NCI-H748 treated with DMSO at 0.1 percent for 48 hours (cell line): ENCODE results near the gene SF1.

Experiments
- DNase-seq: peaks from one replicate; lab custom pipeline; 2025; lab: John Stamatoyannopoulos, UW

SF1 gene

DNA sequence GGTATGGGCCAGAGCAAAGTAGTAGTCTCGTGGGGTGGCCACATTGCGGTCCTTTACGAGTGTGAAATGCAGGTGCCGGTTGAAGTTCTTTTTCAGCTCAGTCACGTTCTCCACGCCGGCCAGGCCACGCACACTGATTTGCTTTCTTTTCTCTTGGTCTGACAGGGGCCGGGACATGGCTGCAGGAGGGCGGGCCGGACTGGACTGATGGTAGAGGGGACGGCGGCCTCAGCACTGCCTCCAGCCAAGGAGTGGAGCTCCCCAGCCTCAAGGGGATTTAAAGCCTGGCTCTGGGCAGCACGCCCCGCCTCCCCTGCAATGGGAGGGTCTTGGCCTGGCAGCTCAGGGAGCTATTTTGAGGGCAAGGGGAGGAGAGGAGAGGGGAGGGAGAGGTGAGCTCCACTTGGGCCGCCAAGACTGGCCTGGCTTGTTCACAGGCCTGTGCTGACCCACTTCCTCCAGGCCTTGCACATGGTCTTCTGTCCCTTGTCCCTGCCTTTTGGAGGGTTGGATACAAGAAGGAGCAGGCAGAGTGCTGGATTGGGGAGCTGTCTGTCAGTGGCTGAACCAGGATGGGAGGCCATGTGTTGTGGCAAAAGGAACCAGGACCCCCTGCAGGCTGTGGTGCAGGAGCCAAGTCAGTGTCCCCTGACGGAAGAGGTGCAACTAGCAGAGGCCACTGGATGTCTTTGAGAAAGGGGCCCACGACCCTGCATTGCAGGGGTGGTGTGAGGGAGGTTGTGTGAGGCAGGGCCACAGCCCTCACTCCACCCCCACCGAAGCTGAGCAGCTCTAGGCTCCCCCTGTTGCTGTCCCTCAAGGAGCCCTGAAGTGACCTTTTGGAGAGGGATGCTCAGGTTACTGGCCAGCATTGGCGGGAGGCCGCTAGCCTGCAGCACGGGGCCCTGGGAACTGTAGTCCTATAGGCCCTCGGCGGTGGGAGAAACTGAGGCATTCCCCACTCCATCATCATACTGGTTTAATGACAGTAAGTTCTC is 18.3 kb downstream of the SF1 start, which contains the start of gene PYGM:
Gene PYGM (minus strand): TSS at position 253 of the 998 bp plus-strand sequence. CDS start 76 bp downstream, at position 177.
- no peak for DNase-seq

DNA sequence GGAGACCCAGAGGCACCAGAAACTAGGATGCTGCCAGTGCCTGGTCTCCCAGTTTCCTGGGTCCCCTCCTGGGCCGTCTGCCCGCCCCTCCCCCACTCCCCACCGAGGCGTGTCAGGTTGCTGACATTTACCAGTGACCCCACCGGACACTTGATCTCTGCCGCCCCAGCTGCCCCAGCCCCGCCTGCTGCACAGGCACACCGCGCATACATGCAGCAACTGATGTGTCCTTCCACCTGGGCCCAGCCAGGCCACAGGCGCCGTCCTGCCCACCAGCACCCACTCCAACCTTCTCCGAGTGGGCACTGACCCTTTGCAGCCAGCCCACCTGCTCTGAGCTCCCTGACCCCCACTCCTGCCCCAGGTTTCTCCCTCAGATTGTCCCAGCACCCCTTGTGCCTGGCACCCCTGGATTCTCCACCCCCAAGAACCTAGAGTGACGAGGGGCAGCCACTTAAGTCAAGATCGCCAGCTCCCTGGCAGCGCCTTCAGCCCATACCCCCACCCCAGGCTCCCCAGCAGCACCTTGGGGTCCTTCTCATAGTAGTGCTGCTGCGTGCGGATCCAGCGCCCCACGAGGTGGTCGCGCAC is 19.1 kb downstream of the SF1 start:
- no peak for DNase-seq

DNA sequence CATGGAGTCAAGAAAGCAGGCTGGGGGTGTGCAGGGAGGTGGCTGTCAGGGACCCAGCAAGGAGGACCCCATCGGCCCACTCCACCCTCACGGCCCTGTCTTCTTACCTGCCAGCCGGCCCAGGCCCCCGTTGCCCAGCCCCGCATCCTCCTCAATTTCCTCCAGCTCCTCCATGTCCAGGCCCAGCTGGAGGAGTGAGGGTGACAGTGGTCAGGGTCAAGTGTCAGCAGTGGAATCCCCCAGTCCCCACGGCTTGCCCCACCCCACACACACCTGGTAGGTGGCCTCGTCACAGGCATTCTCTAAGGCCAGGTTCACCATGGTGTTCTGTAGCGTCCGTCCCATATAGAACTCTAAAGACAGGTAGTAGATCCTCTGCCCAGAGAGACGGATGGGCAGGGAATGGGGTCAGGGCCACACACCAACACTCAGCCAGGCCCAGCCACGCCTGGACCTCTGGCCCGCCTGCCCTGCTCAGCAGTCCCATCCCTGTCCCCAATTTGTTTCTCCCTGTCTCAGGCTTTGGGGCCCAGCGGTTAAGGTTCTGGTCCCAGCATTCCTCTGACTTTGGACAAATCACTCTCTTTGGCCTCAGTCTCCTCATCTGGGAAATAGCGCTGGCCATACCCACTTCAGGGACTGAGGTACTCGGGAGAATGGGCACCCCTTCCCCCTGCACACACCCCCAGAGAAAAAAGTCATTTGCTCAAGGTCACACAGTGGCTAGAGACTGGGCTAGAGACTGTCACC is 19.8 kb downstream of the SF1 start:
- no peak for DNase-seq

DNA sequence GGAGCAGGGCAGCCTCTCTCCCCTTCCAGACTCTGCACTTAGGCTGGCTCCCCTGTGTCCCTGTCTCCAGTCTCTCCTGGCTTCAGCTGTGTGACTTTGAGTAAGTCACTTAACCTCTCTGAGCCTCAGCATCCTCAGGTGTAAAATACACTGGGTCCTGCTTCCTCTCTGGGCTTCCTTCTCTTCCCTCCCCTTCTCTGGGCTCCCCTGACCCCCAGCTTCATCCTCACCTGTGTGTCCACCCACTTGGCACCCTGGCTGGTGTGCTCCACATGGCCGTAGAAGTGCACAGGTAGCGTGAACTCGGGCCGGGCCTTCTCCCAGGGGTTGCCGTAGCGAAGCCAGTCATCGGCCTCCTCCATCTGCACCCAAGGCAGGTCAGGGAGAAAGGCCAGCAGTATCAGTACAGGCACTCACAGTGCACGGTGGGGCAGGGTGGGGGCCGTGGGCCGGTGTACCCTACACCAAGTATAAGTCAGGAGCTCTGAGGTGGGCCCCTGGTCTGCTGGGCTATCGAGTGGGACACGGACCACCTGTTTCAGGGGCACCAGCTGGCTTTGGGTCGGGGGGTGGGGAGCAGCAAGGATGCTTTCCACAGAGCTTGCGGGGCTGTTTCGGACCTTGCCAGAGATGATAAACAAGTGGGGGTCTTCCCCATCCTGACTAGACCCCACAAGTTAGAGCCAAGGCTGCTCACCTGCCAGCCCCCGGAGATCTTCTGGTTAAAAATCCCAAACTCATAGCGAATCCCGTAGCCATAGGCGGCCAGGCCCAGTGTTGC is 20.6 kb downstream of the SF1 start:
- DNase-seq = no peak

DNA sequence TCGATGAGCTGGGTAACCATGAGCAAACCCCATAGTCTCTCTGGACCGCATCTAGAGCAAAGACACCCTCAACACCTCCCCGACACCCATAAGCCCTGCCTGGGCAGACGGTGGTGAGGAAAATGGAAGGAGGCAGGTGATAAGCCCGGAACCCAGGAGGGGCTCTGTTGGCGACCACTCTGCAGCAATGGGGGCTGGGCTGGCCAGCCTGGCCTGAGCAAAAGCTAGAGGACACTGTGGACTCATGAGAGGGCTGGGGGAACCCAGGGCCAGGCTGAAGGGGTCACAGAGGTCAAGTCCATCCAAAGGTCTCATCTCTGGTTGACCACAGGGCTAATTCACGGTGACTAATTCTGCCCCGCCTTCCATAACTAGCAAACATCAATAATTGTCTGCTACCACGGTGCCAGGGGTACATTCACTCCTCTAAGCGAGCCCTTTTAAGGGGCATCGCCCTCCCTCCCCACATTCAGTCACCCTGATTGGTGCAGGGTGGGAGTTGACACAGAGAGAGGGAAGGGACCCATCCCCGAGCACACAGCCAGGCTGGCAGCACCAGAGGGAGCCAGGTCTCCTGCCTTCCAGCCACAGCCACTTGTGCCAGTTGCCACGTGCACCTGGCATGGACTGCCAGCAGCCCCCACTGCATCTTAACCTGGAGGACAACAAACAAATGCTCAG is 22.5 kb downstream of the SF1 start:
- no peak for DNase-seq

DNA sequence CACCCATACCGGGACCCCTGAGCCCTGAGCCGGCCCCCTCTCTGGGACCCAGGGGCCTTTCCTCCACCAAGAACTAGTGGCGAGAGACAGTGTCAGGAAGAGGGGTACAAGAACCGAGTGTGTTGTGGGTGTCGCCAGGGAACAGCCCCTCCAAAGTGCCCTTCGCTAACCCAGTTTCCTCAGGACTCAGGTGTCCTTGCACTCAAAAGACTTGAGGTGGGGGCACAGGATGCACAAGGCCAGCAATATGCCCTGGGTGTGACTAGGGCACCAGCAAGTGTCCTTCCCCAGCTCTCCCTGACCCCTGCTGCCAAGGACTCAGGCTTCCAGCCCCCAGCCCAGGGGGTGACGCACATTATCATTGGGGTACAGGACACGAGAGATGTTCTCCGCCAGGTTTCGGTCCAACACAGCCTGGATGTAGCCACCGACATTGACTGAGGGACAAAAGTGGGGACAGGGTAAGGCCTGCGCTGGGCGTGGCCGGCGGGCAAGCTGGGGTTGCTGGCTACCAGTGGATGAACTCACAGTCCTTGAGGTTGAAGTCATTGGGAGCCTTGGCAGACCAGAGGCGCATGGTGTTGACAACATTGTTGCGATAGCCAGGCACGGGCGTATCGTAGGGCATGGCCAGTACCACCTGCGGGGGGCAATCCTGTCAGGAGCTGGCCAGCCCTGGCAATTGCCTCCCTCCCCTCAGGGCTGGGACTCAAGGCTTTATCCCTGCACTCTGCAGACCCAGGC is 23.3 kb downstream of the SF1 start:
- no peak for DNase-seq

DNA sequence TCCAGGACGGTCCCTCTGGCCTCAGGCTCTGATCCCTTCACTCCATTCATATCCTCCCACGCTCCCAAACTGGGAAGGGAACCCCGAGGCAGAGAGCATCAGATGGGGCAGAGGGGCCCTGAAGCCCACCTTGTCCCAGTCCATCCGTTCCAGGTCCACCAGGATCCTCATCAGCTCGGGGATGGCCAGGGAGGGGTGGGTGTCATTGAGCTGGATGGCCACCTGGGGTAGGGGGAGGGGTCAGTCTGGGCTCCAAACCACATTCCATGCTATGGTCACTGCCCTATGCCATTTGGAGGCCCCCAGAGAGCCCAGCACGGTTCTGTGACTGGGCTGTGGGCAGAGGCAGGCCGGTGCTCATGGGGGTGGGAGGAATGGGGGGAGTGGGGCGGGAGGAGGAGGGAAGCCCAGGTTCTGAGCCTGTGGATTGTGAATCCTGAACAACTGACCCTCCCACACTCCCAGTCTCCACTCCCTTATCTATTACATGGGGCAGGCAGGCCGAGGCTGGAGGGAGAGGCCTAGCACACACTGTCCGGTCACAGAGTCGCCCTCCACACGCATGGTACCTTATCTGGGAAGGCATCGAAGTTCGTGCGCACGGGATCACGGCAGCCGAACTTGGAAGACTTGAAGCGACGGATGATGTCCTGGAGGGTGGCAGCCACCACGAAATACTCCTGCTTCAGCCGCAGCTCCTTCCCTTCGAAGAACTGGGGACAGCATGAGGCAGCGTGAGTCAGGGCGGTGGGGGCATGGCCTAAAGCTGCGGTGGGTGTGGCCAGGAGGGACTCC is 24.0 kb downstream of the SF1 start:
- no peak for DNase-seq

DNA sequence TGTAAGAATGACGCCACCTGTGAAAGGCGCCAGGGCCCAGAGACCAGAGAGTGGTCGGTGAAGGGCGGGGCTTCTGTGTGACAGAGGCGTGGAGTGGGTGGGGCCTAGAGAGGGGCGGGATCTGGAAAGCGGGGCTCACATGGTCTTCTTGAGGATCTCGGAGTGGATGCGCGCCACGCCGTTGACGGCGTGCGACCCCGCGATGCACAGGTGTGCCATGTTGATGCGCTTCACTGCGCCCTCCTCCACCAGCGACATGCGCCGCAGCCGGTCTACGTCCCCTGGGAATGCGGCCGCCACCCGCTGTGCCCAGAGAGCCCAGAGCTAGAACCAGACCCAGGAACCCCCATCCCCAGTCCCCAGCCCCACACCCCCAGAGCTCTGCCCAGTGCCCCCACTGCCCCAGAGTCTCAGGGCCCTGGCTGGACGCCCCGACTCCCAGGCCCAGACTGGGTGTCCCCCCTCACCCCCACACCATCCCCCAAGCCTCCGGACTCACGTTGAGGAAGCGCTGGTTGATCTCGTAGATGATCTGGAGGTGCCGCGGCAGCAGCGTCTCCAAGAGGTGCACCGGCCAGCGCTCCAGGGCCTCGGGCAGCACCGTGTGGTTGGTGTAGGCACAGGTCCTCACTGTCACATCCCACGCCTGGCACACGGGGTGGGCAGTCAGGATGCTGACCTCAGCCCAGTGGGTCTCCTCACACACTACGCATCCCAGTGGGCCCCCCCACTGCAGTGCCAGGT is 24.8 kb downstream of the SF1 start:
- no peak for DNase-seq

DNA sequence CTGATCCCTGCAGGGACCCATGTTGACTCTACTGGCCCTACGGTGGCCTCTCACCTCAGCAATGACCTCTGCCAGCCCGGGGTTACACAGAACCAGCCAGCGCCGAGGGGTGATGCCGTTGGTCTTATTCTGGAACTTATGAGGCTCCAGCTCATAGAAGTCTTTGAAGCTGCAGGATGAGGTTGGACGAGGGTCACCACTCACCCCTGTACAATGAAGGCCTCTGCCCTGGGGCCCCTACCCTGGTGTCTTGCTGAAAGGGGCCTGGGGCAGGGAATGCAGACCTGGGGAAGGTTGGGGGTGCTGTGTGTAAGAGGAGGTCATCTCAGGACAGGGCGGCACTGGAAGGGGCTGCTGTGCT is 25.3 kb downstream of the SF1 start:
- no peak for DNase-seq

DNA sequence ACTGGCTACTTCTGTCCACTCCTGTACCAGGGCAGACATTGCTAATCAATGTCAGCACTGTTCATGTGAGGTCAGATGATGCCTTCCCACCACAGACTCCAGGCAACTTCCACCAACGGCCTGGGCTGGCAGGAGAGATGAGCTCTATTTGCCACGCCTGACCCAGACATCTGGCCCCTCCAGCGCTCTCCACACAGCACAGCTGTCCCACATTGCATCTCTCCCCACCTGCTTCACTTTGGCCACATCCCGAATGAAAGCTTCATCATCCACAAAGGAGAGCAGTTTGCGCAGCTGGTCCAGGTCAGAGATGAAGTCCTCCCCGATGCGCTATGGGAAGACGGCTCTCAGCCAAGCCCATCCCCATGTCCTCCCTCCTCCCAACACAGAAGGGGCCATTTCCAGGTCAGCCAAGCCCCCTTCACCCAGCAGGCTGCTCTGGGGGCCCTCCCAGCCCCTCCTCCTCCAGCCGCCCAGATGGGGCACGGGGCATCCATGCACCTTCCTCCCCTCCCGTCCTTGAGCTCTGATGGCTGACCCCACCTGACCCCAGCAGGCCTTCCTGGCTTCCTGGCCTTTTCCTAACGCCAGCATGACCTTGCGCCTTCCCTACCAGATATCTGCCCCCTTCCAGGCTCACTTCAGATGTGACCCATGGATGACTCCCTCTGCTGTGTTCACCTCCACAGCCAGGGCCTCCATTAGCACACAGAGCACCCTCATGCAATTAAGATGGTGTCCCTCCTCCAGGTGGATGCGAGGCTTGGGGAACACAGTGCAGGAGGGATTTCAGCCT is 26.0 kb downstream of the SF1 start:
- DNase-seq = no peak

DNA sequence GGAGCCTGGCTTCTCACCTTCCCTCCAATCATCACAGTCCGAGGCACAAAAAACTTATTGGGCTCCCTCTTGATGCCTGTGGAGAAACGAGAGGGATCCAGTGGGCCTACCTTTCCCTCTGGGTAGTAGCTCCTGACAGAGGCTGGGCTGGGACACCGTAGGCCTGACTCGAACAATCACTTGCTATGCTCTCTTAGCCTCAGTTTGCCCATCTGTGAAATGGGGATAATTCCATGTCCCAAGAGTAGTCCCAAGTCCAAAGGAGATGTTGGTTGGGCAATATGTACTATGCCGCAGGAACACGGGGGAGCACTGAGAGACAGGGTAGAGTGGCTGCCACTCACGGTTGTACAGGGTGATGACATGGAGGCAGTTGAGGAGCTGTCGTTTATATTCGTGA is 26.8 kb downstream of the SF1 start:
- DNase-seq = no peak

DNA sequence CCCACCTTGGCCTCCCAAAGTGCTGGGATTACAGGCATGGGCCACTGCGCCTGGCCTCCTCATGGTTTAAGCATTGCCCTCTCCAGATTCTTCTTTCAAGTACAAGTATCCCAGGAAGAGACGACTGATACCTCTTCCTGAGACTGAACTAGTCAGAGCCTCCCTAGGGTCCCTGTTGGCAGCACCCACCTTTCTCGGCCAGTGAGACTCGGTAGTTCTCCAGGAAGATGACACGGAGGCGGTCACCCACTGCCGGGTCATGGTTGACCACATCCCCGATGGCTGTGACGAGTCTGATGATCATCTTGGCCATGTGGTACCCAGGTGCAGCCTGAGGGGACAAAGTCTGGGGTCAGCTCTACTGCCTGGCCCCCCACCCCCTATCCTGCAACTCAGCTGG is 27.2 kb downstream of the SF1 start:
- no peak for DNase-seq

DNA sequence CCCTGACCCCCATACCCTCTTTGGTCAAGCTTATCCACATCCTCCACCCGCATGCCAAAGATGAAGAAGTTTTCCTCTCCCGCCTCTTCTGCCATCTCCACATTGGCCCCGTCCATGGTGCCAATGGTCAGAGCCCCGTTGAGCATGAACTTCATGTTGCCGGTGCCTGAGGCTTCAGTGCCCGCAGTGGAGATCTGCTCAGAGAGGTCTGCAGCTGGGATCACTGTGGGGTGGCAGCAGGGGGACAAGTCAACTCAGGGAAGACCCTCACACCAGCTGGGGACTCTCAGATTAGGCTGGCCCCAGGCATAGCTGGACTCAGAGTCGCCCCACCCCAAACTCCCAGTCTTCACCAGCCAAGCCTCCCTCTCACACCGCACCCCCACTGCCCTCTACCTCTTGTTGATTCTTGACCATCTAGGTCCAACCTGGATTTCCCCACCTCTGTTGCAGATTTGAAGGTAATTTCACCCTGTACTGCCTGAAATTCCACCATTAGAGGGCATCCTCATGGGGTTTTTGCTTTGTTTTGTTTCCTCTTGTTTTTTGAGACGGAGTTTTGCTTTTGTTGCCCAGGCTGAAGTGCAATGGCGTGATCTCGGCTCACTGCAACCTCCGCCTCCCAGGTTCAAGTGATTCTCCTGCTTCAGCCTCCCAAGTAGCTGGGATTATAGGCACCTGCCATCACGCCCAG is 27.8 kb downstream of the SF1 start:
- no peak for DNase-seq

DNA sequence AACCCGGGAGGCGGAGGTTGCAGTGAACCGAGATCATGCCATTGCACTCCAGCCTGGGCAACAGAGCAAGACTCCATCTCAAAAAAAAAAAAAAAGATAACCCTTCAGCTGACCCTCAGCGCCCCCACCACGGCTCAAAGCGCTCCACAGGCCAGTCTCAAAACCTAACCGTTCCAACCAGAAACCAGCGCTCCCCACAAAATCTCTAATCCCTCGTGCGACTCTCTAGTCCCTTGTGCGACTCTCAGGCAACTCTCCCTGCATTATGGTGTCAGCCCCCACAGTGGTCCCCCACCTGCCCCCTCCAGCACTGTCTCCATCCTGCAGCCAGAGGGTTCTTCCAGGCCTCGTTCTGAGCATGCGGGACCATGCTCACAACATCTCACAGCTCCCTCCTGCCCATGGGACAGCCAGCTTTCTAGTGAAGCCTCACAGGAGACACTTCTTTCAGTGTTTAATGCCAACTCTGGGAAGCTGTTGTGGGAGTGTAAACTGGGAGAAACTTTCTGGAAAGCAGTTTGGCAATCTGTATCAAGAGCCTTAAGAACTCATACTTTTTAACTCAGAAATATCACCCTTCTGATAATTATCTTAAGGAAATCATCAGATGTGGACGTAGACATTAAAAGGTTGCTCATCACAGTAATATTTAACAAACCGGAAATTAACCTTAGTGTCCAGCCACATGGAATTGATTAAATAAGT is 30.2 kb downstream of the SF1 start:
- DNase-seq = no peak

DNA sequence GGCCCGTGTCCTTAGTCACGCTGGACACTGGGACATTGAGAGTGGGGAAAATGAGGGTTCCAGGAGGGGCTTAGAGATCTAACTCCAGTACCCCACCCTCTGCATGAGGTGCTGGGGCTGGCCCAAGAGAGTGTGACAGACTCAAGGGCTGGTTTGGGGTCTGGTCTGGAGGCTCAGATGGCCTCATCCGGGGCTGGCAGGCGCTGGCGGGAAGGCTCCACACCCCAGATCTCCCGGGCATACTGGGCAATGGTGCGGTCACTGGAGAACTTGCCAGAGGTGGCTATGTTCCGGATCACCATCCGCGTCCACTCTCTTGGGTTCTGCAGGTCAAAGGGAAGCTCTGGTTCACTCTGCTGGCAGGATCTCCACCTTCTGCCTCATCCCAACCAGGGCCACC is 31.9 kb downstream of the SF1 start:
- no peak for DNase-seq

DNA sequence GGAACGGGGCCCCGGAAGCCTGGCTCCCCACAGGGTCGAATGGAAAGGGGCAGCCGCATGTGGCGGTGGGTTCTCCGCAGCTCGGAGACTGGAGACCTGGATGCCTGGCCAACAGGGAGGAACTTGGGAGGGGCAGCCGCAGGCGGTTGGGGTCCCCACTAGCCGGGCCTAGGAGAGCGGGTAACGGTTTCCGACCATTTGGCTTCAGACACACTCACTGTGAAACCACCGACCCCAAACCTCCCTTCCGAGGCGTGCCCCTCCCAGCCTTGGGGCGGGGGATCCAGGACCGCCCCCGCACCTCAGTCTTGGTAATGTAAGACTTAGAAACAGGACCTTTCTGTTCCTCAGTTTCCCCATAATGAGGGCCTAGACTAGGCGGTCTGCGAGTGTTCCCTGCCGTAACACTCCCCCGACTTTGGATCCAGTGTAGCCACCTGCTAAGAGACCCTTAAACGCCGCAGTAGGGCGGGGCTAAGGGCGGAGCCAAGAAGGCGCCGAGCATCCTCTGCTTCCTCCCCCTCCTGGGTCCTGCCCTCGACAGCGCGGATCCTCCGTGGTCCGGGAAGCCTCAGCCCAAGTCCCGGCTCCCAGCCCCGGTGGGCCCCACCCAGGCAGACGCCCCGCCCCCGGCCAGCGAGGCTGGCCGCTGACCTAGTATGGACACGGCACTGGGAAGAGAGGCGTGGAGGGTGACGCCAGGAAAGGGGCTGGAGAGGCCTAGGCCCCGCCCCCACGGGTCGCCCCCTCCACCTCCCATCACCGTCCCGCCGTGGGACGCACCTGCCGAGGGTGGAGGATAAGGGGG is 32.6 kb downstream of the SF1 start:
- DNase-seq = no peak
